Mucosa of stomach (tissue), 1 donor: ENCODE results near the gene FHIT.

ENCODE experiments used
- H3K27me3 ChIP-seq: one replicate; pipeline ENCODE4 v1.7.0; 2013; ENCODE audit warnings: mild to moderate bottlenecking, low read length; ENCODE audit not compliant: control insufficient read depth, insufficient read depth
- H3K36me3 ChIP-seq: one replicate; pipeline ENCODE4 v1.7.0; 2013; ENCODE audit warnings: low read length; ENCODE audit not compliant: control insufficient read depth, insufficient read depth
- H3K4me1 ChIP-seq: one replicate; pipeline ENCODE4 v1.7.0; 2013; ENCODE audit warnings: mild to moderate bottlenecking, low read length; ENCODE audit not compliant: control insufficient read depth, insufficient read depth
- H3K4me3 ChIP-seq: one replicate; pipeline ENCODE4 v1.7.0; 2013; ENCODE audit warnings: low read length
- H3K9ac ChIP-seq: one replicate; pipeline ENCODE4 v1.7.0; 2013; ENCODE audit warnings: mild to moderate bottlenecking, low read length, moderate library complexity
- H3K9me3 ChIP-seq: one replicate; pipeline ENCODE4 v1.7.0; 2013; ENCODE audit warnings: mild to moderate bottlenecking, low read length, moderate library complexity; ENCODE audit not compliant: control insufficient read depth
- donor health status: Pancreatic carcinoma.

Gene FHIT

GRCh38 chr3:59990915-59991314, 1260.3 kb downstream of the FHIT start:
- no peak overlapping the region for H3K9ac ChIP-seq
- H3K4me1 ChIP-seq: no peaks in the 10 kb centered on the region
- H3K36me3 ChIP-seq: no peaks in the 10 kb centered on the region
- H3K27me3 ChIP-seq: no peaks in the 10 kb centered on the region
- H3K9me3 ChIP-seq: no peaks in the 10 kb centered on the region
- H3K4me3 ChIP-seq: no peak overlapping the region

GRCh38 chr3:59982510-59982909, 1268.7 kb downstream of the FHIT start:
- Histone ChIP-seq H3K9ac (no peak overlapping the region), H3K9me3 (no peaks in the 10 kb centered on the region), H3K36me3 (no peaks in the 10 kb centered on the region), H3K4me3 (no peak overlapping the region), H3K27me3 (no peaks in the 10 kb centered on the region), H3K4me1 (no peaks in the 10 kb centered on the region)

- Histone ChIP-seq H3K27me3 (no peaks in the 10 kb centered on the region), H3K9me3 (no peaks in the 10 kb centered on the region), H3K36me3 (no peaks in the 10 kb centered on the region), H3K4me1 (no peaks in the 10 kb centered on the region), H3K9ac (no peak overlapping the region), H3K4me3 (no peak overlapping the region)
Observed at GRCh38 chr3:59981377-59981776, 1269.9 kb downstream of the FHIT start.

- Histone ChIP-seq H3K36me3 (no peaks in the 10 kb centered on the region), H3K4me1 (no peaks in the 10 kb centered on the region), H3K9me3 (no peaks in the 10 kb centered on the region), H3K9ac (no peak overlapping the region), H3K4me3 (no peak overlapping the region), H3K27me3 (no peaks in the 10 kb centered on the region)
Observed at GRCh38 chr3:59980576-59980975, 1270.7 kb downstream of the FHIT start.

- Histone ChIP-seq H3K36me3 (no peaks in the 10 kb centered on the region), H3K9ac (no peak overlapping the region), H3K9me3 (no peaks in the 10 kb centered on the region), H3K27me3 (no peaks in the 10 kb centered on the region), H3K4me1 (no peaks in the 10 kb centered on the region), H3K4me3 (no peak overlapping the region)
Observed at GRCh38 chr3:59979542-59979941, 1271.7 kb downstream of the FHIT start.

- no peak overlapping the region for H3K4me3 ChIP-seq
- H3K27me3 ChIP-seq: no peaks in the 10 kb centered on the region
- no peaks in the 10 kb centered on the region for H3K36me3 ChIP-seq
- no peaks in the 10 kb centered on the region for H3K9me3 ChIP-seq
- H3K9ac ChIP-seq: no peak overlapping the region
- no peaks in the 10 kb centered on the region for H3K4me1 ChIP-seq
Observed at GRCh38 chr3:59978979-59979378, 1272.3 kb downstream of the FHIT start.

GRCh38 chr3:59970796-59971195, 1280.5 kb downstream of the FHIT start:
- Histone ChIP-seq H3K36me3 (no peaks in the 10 kb centered on the region), H3K4me3 (no peak overlapping the region), H3K9ac (no peak overlapping the region), H3K4me1 (no peaks in the 10 kb centered on the region), H3K27me3 (no peaks in the 10 kb centered on the region), H3K9me3 (no peaks in the 10 kb centered on the region)

- H3K9ac ChIP-seq: no peak overlapping the region
Observed at GRCh38 chr3:59970376-59970775, 1280.9 kb downstream of the FHIT start.

GRCh38 chr3:59968513-59969045, 1282.7 kb downstream of the FHIT start:
- Histone ChIP-seq H3K4me1 (no peaks in the 10 kb centered on the region), H3K4me3 (no peak overlapping the region), H3K36me3 (no peaks in the 10 kb centered on the region), H3K27me3 (no peaks in the 10 kb centered on the region), H3K9ac (no peak overlapping the region), H3K9me3 (no peaks in the 10 kb centered on the region)

More at GRCh38 chr3:59970376-59970775, 1280.9 kb downstream of the FHIT start:
- Histone ChIP-seq H3K4me3 (no peak overlapping the region), H3K9me3 (no peaks in the 10 kb centered on the region), H3K4me1 (no peaks in the 10 kb centered on the region), H3K27me3 (no peaks in the 10 kb centered on the region), H3K36me3 (no peaks in the 10 kb centered on the region)

- Histone ChIP-seq H3K27me3 (no peaks in the 10 kb centered on the region), H3K4me1 (no peaks in the 10 kb centered on the region), H3K9ac (no peak overlapping the region), H3K9me3 (no peaks in the 10 kb centered on the region), H3K36me3 (no peaks in the 10 kb centered on the region), H3K4me3 (no peak overlapping the region)
Observed at GRCh38 chr3:59963676-59964075, 1287.6 kb downstream of the FHIT start.

- Histone ChIP-seq H3K36me3 (no peaks in the 10 kb centered on the region), H3K27me3 (no peaks in the 10 kb centered on the region), H3K4me1 (no peaks in the 10 kb centered on the region), H3K4me3 (no peak overlapping the region), H3K9ac (no peak overlapping the region), H3K9me3 (no peaks in the 10 kb centered on the region)
Observed at GRCh38 chr3:59957150-59957549, 1294.1 kb downstream of the FHIT start.

GRCh38 chr3:59953104-59953503, 1298.1 kb downstream of the FHIT start:
- H3K9me3 ChIP-seq: no peaks in the 10 kb centered on the region
- H3K9ac ChIP-seq: no peak overlapping the region
- no peaks in the 10 kb centered on the region for H3K4me1 ChIP-seq
- no peaks in the 10 kb centered on the region for H3K27me3 ChIP-seq
- no peaks in the 10 kb centered on the region for H3K36me3 ChIP-seq
- no peak overlapping the region for H3K4me3 ChIP-seq

- H3K4me3 ChIP-seq: no peak overlapping the region
- H3K4me1 ChIP-seq: no peaks in the 10 kb centered on the region
- H3K9ac ChIP-seq: no peak overlapping the region
- no peaks in the 10 kb centered on the region for H3K9me3 ChIP-seq
- no peaks in the 10 kb centered on the region for H3K36me3 ChIP-seq
- no peaks in the 10 kb centered on the region for H3K27me3 ChIP-seq
Observed at GRCh38 chr3:59949311-59949710, 1301.9 kb downstream of the FHIT start.
